ENCODE results near the gene MON1A.
"Not testable (repeated sequence)": the region's sequence is repeated elsewhere in the genome, so short reads cannot be mapped to it uniquely, and the experiment has no call there.

MON1A gene

GRCh38 chr3:49929291-49930167, at the start of gene MON1A:
Gene MON1A (minus strand): TSS chr3:49929811. CDS start chr3:49913346, 16,465 bp downstream.
- DNase-seq: peak; percentile 76

- no peak for DNase-seq
These were observed 47.3 kb upstream of the MON1A start for GRCh38 chr3:49976942-49977341.

- no peak for DNase-seq
These were observed 43.0 kb upstream of the MON1A start for GRCh38 chr3:49972656-49973055.

- no peak for DNase-seq
These were observed 38.7 kb upstream of the MON1A start for GRCh38 chr3:49968346-49968745.

GRCh38 chr3:49967291-49967690, 37.7 kb upstream of the MON1A start:
- no peak for DNase-seq

- no peak for DNase-seq
These were observed 36.8 kb upstream of the MON1A start for GRCh38 chr3:49966233-49966942.

- DNase-seq: no peak
These were observed 26.0 kb upstream of the MON1A start for GRCh38 chr3:49955636-49956035.

- DNase-seq: no peak
These were observed 23.3 kb upstream of the MON1A start for GRCh38 chr3:49952924-49953323.

- DNase-seq: no peak
These were observed 13.0 kb upstream of the MON1A start for GRCh38 chr3:49942651-49943050.

GRCh38 chr3:49940667-49941249, 11.1 kb upstream of the MON1A start:
- DNase-seq: no peak

GRCh38 chr3:49939858-49940666, 10.5 kb upstream of the MON1A start, which contains the start of gene RBM6:
Gene RBM6 (plus strand): TSS chr3:49940150. CDS start chr3:49962642, 22,492 bp downstream.
- DNase-seq: peak; percentile 91

GRCh38 chr3:49937090-49937489, 7.5 kb upstream of the MON1A start:
- no peak for DNase-seq

GRCh38 chr3:49932281-49932680, 2.7 kb upstream of the MON1A start:
- DNase-seq: not testable (repeated sequence)

GRCh38 chr3:49930922-49931321, 1.3 kb upstream of the MON1A start:
- DNase-seq: no peak

- DNase-seq: no peak
These were observed 618 bp upstream of the MON1A start for GRCh38 chr3:49930168-49930690.

GRCh38 chr3:49928481-49929017, 1.1 kb downstream of the MON1A start:
- DNase-seq: no peak

GRCh38 chr3:49927798-49928197, 1.8 kb downstream of the MON1A start:
- DNase-seq: no peak

- no peak for DNase-seq
These were observed 3.4 kb downstream of the MON1A start for GRCh38 chr3:49926117-49926728.

- DNase-seq: no peak
These were observed 4.1 kb downstream of the MON1A start for GRCh38 chr3:49925485-49925884.

GRCh38 chr3:49924683-49925082, 4.9 kb downstream of the MON1A start:
- no peak for DNase-seq

GRCh38 chr3:49917806-49918590, 11.6 kb downstream of the MON1A start:
- not testable (repeated sequence) for DNase-seq

Data from activated effector memory CD4-positive, alpha-beta T cell treated with Interleukin-2 at 50 U/mL for 16 hours (primary cell).